GM19328 (cell line): ENCODE data around the gene IDNK.
A peak's percentile ranks its signal among the peaks of the same experiment; 100 is the strongest.

Source experiments
- ATAC-seq: cut with Tn5 transposase; IDR thresholded peaks from one replicate; pipeline ENCODE4 v1.9.1; 2021; ENCODE audit warnings: mild to moderate bottlenecking, moderate library complexity; ENCODE audit not compliant: unreplicated experiment

IDNK gene

DNA sequence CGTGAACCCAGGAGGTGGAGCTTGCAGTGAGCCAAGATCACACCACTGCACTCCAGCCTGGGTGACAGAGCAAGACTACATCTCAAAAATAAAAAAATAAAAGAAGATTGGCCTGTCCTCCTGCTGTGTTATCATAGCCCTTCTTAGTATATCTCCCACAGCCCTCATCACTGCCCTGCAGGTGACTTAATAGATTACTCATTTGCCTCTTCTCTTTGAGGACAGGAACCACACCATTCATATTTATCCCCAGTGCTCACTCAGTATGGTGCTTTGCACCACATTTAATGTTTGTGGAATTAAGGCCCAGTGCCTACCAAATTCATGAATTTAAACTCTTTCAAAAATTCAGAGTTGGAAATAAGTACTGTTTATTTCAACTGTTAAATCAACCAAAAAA is 10.3 kb downstream of the IDNK start:
- no peak for ATAC-seq

DNA sequence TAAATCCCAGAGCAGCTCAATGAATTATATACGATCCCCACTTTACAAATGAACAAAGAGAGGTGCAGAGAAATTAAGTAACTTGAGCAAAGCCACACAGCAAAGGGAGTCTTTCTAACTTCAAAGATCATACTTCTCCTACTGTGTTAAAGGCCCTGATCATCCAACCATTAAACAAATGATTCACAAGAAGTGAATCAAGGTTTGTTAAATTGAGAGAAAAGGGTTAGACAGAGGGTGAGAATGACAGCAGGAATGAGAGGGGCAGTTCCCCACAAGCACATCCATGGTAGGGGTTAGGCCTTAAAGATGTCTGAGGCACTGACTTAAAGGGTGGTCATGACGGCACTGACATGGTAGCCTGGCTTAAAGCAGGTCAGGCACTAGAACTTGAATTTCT is 10.7 kb downstream of the IDNK start:
- ATAC-seq = no peak

DNA sequence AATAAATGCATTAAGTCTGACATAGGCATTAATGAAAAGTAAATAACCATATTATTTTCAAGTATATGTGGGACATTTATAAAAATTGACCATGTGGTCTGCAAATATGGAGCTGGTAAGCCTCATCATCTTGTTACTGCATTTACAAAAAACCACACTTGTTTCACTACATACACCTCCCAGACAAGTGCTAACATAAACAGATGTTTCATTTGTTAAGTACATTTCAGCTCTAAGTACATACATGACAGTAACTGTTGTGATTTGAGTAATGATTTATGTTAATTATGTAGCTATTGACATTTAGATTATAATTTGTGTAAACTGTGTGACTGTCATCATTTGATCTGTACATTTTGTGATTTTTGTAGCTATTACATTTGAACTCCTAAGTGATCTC is 13.9 kb downstream of the IDNK start:
- ATAC-seq = no peak

DNA sequence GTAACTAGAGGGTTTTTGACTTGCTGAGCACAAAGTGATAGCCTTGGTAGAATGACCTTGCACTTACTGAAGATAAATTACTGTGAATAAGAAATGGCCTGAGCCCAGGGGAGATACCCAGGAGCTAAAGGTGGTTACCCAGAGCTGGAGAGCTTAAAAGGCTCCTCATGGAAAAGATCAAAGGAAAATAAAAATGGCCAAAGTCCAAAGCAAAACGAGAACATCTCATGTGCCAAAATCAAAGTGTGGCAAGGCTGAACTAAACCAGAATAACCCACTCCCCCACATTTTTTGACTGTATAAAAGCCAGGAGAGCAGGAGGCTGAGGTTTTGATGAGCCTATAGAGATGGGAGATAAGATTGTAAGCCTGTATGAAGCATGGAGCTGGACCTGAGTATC is 14.4 kb downstream of the IDNK start:
- ATAC-seq = no peak

DNA sequence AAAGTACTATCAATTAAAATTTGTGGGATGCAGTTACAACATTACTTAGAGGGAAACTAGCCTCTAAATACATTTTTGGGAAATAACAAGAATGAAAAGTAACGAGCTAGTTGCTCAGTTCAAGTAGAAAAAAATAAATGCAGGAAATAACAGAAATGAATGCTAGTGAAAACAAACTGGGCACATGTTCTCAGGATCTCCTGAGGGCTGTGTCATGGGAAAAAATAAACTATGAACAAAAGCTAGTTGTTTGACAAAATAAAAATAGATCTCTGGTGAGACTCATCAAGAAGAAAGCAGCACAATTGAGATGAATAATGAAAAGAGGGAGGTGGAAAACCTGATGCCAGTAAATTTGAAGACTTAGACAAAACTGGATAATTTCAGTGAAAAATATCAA is 16.3 kb downstream of the IDNK start:
- no peak for ATAC-seq

DNA sequence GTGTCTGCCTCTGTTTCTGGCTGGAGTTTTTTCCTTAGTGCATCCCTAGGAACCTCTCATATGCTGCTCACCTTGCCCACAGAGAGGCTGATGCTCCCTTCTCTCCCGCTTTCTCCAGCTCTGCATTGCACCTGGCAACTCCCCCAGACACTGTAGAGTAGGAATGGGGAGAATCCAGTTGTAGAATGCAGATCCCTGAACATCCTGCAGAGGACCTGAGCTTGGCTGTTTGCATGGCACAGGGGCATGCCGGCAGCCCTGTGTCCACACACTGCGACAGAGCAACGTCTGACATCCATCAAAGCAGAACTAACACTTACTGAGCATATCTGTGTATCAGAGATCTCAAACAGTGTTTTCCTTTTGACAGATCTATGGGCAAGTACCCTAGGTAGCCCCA is 19.9 kb downstream of the IDNK start:
- ATAC-seq = no peak

DNA sequence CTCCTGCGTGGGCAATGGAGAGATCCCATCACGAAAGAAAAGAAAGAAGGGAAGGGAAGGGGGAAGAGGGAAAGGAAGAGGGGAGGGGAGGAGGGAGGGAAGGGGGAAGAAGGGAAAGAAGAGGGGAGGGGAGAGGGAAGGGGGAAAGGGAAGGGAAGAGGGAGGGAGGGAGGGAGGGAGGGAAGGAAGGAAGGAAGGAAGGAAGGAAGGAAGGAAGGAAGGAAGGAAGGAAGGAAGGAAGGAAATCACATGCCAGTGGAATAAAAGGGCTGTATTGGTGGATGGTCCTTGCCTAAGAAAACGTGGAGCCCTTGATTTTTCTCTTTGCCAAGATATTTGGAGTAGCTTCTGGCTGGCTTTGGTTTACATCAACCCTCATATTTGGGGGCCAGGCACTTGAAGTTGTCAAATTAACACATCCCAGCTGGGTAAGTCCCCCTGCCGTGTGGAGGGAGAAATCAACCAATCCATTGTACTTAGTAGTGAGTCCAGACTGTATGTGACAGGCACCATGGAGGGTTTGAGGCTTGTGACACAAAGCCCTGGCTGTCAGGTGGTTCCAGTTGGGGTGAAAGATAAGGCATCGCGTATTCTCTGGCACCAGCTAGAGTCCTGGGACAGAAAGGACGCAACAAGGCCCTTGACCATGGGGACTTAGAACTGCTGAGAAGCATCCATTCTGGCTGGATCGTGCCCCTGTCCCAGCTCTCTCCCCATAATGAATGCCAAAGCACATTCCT is 23.7 kb downstream of the IDNK start:
- ATAC-seq = no peak

DNA sequence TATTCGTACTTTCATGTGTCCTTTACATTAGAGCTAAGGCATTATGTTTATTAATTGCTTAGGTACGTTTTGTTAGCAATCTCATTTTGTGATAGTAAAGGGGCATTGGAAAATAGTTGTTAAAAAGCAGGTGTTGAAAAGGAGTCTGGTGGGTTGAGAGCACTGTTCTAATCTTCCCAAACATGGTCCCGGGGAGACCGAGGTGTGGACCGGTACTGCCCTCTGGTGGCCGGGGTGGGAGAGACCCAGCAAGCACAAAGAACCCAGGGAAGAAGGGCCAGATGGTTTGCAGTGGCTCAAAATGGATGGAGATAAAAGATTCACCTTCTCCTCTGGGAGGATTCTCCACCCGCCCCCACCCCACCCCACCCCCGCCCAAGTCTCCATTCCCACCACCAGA is 26.1 kb downstream of the IDNK start:
- no peak for ATAC-seq

DNA sequence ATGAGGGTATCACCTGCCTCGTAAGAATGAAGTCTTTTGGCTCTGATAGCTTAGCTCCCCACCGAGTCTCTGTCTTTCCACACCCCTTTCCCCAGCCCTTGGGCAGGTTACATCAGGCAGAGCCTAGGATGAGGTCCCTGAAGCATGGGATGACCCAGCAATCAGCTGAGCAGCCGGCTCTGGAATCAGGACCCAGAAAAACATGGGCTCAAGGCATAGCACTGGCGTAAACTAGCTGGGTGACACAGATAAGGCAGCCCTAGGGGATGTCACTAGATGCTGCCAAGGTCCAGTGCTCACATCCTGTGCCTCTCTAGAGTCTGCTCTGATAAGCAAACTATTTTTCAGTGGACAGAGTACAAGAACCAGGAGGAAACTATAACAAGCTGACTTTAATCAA is 26.6 kb downstream of the IDNK start:
- ATAC-seq = no peak

DNA sequence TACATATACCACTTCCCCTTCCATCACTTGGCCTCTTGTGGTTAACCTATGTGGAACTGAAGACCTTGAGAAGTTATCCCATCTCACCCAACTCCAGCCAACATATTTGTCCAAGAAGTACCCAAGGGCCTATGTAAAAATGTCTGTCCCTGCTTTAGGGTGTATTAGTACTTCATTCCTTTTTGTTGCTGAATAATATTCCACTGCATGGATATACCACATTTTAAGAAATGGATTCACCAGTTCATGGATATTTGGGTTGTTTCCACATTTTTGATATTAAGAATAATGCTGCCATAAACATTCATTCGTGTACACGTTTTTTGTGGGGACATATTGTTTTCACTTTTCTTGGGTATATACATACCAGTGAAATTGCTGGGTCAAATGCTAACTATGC is 28.6 kb downstream of the IDNK start:
- ATAC-seq = no peak

DNA sequence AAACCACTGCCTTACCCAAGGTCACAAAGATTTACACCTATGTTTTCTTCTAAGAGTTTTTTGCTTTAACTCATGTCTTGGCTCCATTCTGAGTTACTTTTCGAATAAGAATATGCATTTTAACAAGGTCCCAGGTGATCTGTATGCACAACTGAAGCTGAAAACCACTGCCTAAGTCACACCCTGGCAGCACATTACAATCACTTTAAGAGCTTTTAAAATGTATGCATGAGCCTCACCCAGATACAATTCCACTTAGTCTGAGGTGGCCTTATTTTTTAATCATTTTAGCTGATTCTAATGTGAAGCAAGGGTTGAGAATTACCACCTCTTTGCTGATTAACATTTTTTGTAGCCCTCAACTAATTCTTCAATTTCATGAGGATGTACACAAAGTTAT is 29.5 kb downstream of the IDNK start:
- ATAC-seq = no peak

DNA sequence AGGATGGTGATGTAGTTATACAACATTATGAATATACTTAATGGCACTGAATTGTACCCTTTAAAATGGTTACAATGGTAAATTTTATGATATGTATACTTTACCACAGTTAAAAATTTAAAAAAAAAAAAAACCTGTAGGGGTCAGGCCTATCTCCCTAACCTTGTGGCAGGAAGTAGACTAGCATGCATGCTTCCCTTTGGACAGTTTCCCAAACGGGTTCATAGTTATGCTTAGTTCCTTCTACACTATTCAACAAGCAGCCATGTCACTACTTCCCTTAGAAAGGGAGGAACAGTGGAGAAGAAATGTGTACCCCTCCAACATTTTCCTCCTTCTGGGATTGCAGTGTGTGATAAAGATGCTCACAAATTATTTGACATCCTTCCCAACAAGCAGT is 32.5 kb downstream of the IDNK start:
- no peak for ATAC-seq

DNA sequence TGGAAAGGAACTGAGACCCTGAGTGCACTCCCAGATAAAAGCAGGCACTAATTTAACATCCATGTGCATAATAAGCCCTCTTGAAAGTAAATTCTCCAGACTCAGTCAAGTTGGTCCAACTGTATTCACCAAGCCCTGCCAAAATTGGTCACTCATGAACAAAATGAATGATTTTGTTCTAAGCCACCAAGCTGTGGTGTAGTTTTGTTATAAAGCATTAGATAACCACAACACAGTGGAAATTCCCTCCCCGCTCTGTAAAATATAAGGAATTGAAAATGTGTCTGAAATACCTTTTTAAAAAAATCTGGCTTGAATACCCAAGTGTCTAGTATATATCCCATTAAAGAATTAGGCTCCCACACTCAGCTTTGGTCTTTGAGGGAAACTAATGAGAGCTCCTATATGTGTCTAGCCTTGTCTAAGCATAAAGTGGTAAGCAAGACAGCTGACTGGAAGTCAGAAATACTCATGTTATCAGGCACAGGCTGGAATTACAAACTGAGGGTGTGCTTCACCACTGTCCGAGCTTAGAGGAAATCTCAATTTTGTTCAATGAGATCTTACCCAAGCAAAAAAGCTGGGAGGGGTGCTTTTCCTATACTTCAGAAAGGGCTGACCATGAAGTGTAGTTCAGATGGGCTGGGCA is 33.2 kb downstream of the IDNK start:
- ATAC-seq = no peak

DNA sequence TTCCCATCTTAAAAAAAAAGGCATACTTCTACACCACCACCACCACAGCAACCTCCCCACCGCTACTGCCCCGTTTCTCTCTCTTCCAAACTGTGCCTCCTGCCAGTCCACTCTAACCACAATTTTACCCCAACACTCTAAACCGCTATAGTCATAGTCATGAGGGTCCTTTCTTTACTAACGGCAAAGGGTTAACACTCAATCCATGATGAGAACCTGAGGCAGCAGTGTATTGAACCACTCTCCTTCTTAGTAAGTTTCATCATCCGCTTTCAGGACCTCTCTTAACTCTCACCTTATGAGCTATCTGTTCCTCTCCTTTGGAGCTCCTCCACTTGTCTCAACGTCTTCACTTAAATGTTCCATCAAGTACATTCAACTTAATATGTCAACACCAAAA is 34.0 kb downstream of the IDNK start:
- no peak for ATAC-seq

DNA sequence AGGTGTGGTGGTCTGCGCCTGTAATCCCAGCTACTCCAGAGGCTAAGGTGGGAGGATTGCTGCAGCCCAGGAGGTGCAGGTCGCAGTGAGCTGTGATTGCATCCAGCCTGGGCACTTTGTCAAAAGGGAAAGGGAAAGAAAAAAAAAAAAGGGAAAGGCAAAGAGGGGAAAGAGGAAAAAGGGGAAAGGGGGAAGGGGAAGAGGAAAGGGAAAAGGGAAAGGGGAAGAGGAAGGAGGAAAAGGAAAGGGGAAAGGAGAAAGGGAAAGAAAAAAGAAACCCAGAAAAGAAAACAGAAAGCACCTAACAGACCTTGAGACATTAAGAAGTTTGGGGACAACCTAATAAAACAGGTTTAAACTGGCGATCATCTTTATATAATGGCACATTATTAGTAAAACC is 40.0 kb downstream of the IDNK start:
- no peak for ATAC-seq

DNA sequence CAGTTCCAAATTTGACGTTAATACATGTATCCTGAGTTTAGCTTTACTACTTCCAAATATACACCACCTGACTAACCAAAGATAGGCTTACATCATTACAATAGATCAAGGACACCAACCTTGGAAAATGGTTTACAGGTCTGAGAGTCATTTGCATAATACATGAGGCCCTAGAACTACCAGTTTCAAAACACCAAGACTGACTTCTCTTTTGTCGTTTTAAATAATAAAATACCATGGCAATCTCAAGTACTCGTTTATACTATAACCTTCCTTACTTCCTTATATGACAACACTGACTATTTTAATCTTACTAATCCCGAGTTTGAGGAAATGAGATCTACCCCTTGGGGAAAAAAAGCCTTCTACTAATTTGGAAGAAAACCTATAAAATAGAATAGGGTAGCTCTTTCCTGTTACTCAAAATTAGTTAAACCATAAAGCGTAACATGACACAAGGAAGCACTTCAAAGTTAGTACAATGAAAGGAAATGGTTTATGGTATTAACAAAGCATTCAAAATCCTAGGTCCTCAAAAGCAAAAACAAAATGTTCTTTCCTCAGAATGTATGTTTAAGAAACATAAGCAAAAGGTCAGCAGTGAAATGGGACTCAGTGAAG is 42.7 kb downstream of the IDNK start:
- ATAC-seq = peak; percentile 66

DNA sequence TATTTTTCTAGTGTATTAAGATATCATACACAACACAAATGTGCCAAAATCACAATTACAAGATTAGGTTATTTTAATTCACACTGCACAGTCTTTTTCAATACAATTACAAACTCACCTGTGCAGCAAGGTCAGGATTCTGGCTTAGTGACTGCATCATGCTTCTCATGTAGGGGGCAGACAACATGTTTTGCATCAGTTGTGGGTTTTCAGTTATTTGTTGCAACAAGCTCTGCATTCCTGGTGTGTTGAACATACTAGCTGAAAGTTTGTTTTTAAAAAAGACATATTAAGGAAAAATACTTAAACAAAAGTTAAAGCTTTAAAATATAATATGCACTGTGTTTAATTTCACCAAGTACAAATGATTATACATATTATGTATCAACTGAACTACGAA is 46.1 kb downstream of the IDNK start:
- no peak for ATAC-seq

DNA sequence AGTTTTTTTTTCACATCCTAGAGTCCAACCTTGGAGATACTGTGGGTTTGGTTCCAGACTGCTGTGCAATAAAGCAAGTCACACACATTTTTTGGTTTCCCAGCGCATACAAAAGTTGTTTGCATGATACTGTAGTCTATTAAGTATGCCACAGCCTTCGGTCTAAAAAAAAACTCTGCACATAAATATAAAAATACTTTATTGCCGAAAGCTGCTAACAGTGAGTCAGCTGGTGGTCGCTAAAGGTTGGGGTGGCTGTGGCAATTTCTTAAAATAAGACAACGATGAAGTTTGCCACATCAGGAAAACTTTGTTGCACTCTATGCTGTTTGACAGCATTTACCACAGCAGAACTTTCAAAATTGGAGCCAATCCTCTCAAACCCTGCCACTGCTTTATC is 47.4 kb downstream of the IDNK start:
- no peak for ATAC-seq

DNA sequence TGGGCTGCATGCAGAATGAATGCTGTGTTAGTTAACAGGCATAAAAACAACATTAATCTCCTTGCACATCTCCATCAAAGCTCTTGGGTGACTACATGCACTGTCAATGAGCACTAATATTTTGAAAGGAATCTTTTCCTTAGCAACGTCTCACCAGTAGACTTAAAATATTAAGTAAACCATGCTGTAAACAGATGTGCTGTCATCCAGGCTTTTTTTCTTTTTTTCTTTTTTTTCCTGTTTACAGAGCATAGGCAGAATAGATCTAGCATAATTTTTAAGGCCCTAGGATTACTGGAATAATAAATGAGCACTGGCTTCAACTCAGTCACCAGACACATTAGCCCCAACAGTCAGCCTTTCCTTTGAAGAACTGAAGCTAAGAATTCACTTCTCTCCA is 48.5 kb downstream of the IDNK start:
- no peak for ATAC-seq

DNA sequence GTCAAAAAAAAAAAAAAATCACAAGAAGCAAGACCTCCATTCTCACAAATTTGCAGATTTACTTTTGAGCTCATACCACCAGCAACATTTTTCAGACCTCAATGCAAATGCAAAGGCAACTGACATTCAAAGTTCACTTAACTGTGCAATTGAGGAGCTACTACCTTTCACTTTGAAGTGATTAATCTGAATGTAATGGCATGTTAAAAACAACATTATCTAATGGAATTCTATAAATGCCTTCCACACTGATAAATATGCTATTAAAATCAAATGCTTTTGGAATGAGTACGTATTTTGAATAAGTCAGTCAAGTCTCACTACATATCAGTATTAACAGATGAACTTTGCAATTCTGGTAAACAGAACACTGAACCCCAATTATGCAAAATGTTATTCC is 52.5 kb downstream of the IDNK start:
- ATAC-seq = no peak

DNA sequence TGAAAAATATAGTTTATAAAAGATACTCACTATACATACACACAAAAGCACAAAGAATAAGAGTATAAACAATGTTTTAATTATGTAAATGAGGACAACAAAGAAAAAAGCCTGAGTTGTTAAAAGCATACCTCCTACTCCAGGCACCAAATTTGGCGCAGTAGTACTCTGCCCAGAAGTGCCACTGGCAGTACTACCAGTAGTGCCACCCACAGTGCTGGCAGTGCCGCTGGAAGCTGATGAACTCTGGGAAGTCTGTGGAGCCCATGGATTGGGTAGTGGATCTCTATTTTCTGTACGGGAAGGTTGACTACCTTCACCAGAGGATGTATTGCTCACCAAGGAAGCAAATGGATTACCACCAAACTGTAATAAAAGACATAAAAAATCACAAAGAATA is 54.7 kb downstream of the IDNK start:
- no peak for ATAC-seq

DNA sequence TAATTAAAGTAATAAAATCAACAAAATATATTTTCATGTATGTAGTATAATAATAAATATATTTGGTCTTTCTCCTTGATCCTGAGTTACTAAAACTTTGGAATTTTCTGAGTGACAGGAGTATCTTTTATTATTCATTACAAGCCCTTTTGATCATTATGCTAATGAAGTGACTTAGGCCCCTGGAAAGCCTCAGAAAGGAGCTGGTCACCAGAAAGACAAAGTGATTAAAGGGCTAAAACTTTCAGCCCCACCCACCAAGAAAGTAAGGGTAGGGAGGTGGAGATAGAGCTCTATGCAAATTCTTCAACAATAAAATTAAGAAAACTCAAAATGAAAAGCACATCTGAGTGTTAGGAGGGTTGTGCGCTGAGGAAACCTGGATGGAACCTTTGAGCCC is 57.3 kb downstream of the IDNK start:
- no peak for ATAC-seq

DNA sequence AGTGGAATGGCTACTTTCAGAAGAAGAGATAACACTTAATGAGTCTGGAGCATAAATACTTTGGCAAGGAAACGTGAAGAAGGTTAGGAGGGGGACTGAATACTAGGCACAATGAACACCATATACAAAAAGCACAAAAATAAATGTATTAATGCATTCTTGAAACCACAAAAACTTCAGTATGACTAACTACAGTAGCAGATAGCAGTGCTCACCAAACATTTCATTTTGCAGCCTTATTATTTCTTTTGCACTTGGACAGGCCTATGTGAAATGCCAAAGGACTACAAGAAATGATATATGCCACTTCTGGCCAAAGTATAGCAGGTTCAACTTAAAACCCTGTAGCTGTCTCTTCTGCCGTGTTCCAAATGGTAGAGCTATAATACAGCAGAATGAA is 58.5 kb downstream of the IDNK start:
- no peak for ATAC-seq
